ENCODE data around the gene UNK.
A peak's percentile ranks its signal among the peaks of the same experiment; 100 is the strongest.

- TF ChIP-seq CTCF (IDR thresholded peaks at IDR 0.05; ENCODE audit: poor library complexity) = peak; percentile 13
- TF ChIP-seq EZH2phosphoT487 (IDR thresholded peaks at IDR 0.05; ENCODE audit: low read depth, severe bottlenecking, unreplicated experiment) = no peak
- TF ChIP-seq EZH2 (IDR thresholded peaks at IDR 0.05; ENCODE audit: borderline replicate concordance) = no peak
Measured at GRCh38 chr17:75854881-75855309, 70.3 kb downstream of the UNK start.
